ENCODE measurements around the gene DIP2A.

DNA sequence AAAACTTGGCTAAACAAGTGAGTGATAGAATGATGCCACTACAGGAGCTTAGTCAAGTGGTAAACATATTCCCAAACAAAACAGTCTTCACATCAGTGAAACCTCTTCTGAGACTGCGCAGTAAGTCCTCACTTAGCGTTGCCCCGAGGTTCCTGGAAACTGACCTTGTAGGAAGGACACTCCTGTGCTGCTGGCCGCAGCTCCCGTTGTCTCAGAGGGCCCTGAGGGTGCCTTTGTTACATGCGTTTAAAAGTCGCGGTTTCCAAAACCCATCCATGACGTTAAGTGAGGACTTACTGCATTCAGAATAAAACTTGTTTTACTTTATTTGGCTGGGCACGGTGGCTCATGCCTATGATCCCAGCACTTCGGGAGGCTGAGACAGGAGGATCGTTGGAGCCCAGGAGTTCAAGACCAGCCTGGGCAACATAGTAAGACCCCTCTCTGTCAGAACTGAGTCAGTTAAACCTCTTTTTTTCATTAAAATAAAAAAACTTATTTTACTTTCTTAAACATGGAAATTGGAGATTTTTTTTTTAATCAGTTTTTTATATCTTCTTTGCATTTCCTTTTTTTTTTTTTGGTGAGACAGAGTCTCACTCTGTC is 36.0 kb upstream of the DIP2A start:
- TF ChIP-seq, protein P1, sequence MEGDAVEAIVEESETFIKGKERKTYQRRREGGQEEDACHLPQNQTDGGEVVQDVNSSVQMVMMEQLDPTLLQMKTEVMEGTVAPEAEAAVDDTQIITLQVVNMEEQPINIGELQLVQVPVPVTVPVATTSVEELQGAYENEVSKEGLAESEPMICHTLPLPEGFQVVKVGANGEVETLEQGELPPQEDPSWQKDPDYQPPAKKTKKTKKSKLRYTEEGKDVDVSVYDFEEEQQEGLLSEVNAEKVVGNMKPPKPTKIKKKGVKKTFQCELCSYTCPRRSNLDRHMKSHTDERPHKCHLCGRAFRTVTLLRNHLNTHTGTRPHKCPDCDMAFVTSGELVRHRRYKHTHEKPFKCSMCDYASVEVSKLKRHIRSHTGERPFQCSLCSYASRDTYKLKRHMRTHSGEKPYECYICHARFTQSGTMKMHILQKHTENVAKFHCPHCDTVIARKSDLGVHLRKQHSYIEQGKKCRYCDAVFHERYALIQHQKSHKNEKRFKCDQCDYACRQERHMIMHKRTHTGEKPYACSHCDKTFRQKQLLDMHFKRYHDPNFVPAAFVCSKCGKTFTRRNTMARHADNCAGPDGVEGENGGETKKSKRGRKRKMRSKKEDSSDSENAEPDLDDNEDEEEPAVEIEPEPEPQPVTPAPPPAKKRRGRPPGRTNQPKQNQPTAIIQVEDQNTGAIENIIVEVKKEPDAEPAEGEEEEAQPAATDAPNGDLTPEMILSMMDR (IDR thresholded peaks at IDR 0.05; ENCODE audit: low read length): no peak
- no peak for TF ChIP-seq EZH2 (optimal IDR thresholded peaks at IDR 0.05; ENCODE audit: low read depth, low read length)
- TF ChIP-seq EZH2phosphoT487 (IDR thresholded peaks at IDR 0.05; ENCODE audit: low read length): no peak

Measured in MM.1S (cell line).